Smooth muscle cell of trachea (primary cell): Measurements from ENCODE around the gene AIFM1. TPM values are rescaled to one million over a fixed set of nuclear protein-coding genes. Genes with fewer than 3 reads are reported as not detected.

Experiments
- total RNA-seq: library from RNA; depleted of rRNA; stranded (reverse); fragments of >200 nt; gene quantifications from 2 replicates; pipeline ENCODE4 v1.2.1, GENCODE V29; 2014

The AIFM1 gene
- total RNA-seq = 16.7 and 23.9 TPM in 2 replicates

GRCh38 chrX:130165703-130166502, at the start of gene AIFM1:
Gene AIFM1 (minus strand): TSS chrX:130165841. CDS start chrX:130165656, 185 bp downstream.

GRCh38 chrX:130171446-130172126, 5.9 kb upstream of the AIFM1 start, which contains the start of gene RAB33A:
Gene RAB33A (plus strand): TSS chrX:130171962. CDS start chrX:130172063, 101 bp downstream.

GRCh38 chrX:130110379-130111219, 55.0 kb downstream of the AIFM1 start, which contains the start of gene ELF4:
Gene ELF4 (minus strand): TSS chrX:130110497. CDS start chrX:130081330, 29,167 bp downstream.

Other genes starting within 250 kb of the AIFM1 start
- 2.5 and 4.2 TPM in 2 replicates for gene BCORL1, start 183.2 kb downstream of the AIFM1 start, total RNA-seq
- 9.7 and 14.1 TPM in 2 replicates for gene ELF4, start 55.3 kb downstream of the AIFM1 start, total RNA-seq
- 1.3 and 3.8 TPM in 2 replicates for gene RAB33A, start 6.1 kb upstream of the AIFM1 start, total RNA-seq
- 3.6 and 4.8 TPM in 2 replicates for gene ZNF280C, start 103.1 kb upstream of the AIFM1 start, total RNA-seq
- gene SLC25A14, start 174.1 kb upstream of the AIFM1 start, total RNA-seq = 9.3 and 18.0 TPM in 2 replicates
- gene GPR119, start 219.8 kb upstream of the AIFM1 start, total RNA-seq = not detected in 2 replicates
- 20.5 and 23.9 TPM in 2 replicates for gene RBMX2, start 236.1 kb upstream of the AIFM1 start, total RNA-seq